BE2C (cell line): ENCODE results near the gene PKD2L1.

Experiments
- DNase-seq: peaks from one replicate; pipeline ENCODE4 v3.0.0-alpha.2; 2020
- H3K27me3 ChIP-seq: fragments of 250-450 bp; sonication (Bioruptor Pico); 2 replicates; pipeline ENCODE4 v1.5.1; 2020; ENCODE audit warnings: mild to moderate bottlenecking
- H3K36me3 ChIP-seq: fragments of 250-450 bp; sonication (Bioruptor Pico); 2 replicates; pipeline ENCODE4 v1.5.1; 2020; ENCODE audit warnings: mild to moderate bottlenecking
- H3K4me1 ChIP-seq: fragments of 250-450 bp; sonication (Bioruptor Pico); 2 replicates; pipeline ENCODE4 v1.5.1; 2020
- H3K4me3 ChIP-seq: 2 replicates; pipeline ENCODE4 v1.5.1; 2011; ENCODE audit warnings: low read depth, low read length
- H3K9me3 ChIP-seq: fragments of 250-450 bp; sonication (Bioruptor Pico); 2 replicates; pipeline ENCODE4 v1.5.1; 2020
- CTCF ChIP-seq: IDR thresholded peaks from 2 replicates; pipeline ENCODE4 v1.5.1; 2012; ENCODE audit warnings: mild to moderate bottlenecking, low read depth, low read length

PKD2L1 gene

DNA sequence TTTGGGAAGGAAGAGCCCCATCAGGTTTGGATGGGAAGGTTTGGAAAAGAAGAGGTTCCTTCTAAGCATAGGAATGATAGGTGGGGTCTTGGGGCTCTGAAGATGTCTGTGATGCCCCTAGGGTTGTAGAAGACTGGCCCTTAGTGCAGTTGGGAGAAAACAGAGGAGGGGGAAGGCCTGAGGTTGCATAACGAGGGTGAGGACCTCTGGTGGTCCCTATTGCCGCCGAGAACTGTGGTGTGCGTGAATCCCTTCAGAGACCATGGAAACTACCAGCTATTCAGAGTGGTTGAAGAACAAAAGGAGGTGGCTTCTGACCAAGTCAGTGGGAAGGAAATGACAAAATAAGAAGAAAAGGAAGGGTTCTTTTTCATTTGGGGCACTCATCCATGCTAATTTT, 3.1 kb upstream of the PKD2L1 start:
- no peak for DNase-seq
- no peak overlapping the region for H3K4me3 ChIP-seq

GRCh38 chr10:100328198-100328597, 1.8 kb downstream of the PKD2L1 start:
- no peak for TF ChIP-seq CTCF
- DNase-seq, result no peak
- no peaks in the 10 kb centered on the region for H3K36me3 ChIP-seq
- H3K9me3 ChIP-seq, result no peaks in the 10 kb centered on the region
- no peak overlapping the region for H3K4me3 ChIP-seq
- peaks cover 21% of the 10 kb centered on the region for H3K27me3 ChIP-seq
- H3K4me1 ChIP-seq, result no peaks in the 10 kb centered on the region

More for the DNA sequence above, 3.1 kb upstream of the PKD2L1 start:
- no peak for TF ChIP-seq CTCF
- H3K9me3 ChIP-seq, result no peaks in the 10 kb centered on the region
- no peaks in the 10 kb centered on the region for H3K36me3 ChIP-seq
- peaks cover 16% of the 10 kb centered on the region for H3K27me3 ChIP-seq
- no peaks in the 10 kb centered on the region for H3K4me1 ChIP-seq

DNA sequence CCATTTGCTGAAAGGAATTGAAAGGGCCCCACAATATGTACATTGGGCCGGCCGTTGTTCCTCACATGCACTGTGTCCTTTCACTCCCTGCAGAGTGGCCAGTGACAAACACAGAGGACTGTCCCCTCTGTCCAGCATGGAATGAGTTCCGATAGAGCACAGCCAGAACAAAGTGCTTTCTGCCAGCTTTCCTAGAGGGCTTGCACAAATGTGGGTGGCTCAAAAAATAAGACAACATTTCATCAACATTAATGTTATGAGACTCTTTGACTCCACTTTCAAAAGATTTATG, 2.4 kb downstream of the PKD2L1 start:
- Histone ChIP-seq H3K4me1 (no peaks in the 10 kb centered on the region), H3K9me3 (no peaks in the 10 kb centered on the region), H3K27me3 (peaks cover 21% of the 10 kb centered on the region), H3K36me3 (no peaks in the 10 kb centered on the region), H3K4me3 (no peak overlapping the region)
- DNase-seq, result no peak
- TF ChIP-seq CTCF, result no peak

- no peak for DNase-seq
- H3K9me3 ChIP-seq, result no peaks in the 10 kb centered on the region
- H3K4me1 ChIP-seq, result no peaks in the 10 kb centered on the region
- H3K4me3 ChIP-seq, result no peak overlapping the region
- H3K27me3 ChIP-seq, result peaks cover 21% of the 10 kb centered on the region
- TF ChIP-seq CTCF, result no peak
- no peaks in the 10 kb centered on the region for H3K36me3 ChIP-seq
Observed at GRCh38 chr10:100327007-100327717, 2.9 kb downstream of the PKD2L1 start.

DNA sequence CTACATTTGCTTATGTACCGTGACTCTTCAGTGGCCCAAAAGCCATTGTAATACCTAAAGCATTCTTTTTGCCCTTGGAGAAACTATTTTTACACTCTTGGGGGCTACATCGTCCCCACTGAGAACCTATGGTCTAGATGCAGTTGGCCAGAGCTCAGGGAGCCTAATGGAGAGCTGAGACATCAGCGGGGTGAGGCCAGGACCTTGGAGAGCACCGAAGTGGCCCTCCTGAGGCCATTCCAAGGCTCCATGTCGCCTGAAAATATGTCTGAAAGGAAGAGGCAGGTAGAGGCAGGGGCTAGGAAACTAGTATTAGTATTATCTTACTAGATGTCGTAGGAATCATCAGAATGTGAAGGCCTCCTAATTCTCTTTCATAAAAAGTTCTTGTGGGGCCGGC, 4.9 kb downstream of the PKD2L1 start:
- TF ChIP-seq CTCF, result no peak
- H3K9me3 ChIP-seq, result no peaks in the 10 kb centered on the region
- DNase-seq, result no peak
- H3K4me1 ChIP-seq, result no peaks in the 10 kb centered on the region
- no peak overlapping the region for H3K4me3 ChIP-seq
- H3K27me3 ChIP-seq, result peaks cover 15% of the 10 kb centered on the region
- H3K36me3 ChIP-seq, result no peaks in the 10 kb centered on the region

GRCh38 chr10:100319707-100320402, 10.2 kb downstream of the PKD2L1 start:
- Histone ChIP-seq H3K36me3 (no peaks in the 10 kb centered on the region), H3K27me3 (0 out of 2 replicates have a peak, but pooled peaks cover 6% of the 10 kb centered on the region), H3K4me3 (no peak overlapping the region), H3K4me1 (no peaks in the 10 kb centered on the region), H3K9me3 (no peaks in the 10 kb centered on the region)
- no peak for DNase-seq
- TF ChIP-seq CTCF, result no peak
